Measurements from ENCODE around the gene EPC1.
A peak's percentile ranks its signal among the peaks of the same experiment; 100 is the strongest.
"Not testable (repeated sequence)": the region's sequence is repeated elsewhere in the genome, so short reads cannot be mapped to it uniquely, and the experiment has no call there.

EPC1 gene

DNA sequence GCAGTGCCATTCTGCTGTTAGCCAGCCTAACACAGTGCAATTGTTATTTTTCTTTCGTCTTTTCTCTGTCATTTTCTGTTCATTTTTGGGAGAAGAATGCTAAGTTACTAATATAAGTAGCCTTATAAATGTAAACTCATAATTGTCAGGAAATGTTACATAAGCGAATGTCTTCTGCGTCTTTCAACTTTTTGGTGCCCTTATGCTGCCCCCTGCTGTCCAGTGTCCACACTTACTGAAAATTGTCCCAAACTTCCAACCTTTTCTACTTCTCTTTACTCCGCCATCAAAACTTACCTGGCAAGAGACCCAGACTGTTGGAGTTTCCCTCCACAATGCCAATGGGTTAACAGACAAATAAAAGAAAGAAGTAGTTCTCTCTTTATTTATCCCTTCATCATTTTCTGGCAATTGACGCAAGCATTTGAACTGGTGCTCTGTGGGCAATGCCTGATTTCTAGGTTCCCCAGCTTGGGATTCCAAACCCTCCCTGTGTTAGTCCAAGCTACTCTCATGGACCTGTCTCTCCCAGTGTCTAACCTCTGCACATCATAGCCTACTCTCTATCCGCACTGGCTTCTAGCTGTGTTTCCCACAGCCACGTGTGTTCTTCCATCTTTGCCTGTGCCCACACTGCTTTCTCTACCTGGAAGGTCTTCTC, 21.0 kb upstream of the EPC1 start:
- Histone ChIP-seq H3K4me3 (ENCODE audit: low read depth in 1 of 2, low read length in 1 of 2) (no peak overlapping the region), H3K4me1 (ENCODE audit: control insufficient read depth in 1 of 2, insufficient read depth in 1 of 2, low read depth in 1 of 2, low read length in 1 of 2) (peaks cover 5 to 15% of the 10 kb centered on the region in 2 experiments), H3K36me3 (no peaks in the 10 kb centered on the region), H3K27ac (no peak overlapping the region), H3K9me3 (no peaks in the 10 kb centered on the region), H3K27me3 (no peaks in the 10 kb centered on the region)
- TF ChIP-seq, protein P1, sequence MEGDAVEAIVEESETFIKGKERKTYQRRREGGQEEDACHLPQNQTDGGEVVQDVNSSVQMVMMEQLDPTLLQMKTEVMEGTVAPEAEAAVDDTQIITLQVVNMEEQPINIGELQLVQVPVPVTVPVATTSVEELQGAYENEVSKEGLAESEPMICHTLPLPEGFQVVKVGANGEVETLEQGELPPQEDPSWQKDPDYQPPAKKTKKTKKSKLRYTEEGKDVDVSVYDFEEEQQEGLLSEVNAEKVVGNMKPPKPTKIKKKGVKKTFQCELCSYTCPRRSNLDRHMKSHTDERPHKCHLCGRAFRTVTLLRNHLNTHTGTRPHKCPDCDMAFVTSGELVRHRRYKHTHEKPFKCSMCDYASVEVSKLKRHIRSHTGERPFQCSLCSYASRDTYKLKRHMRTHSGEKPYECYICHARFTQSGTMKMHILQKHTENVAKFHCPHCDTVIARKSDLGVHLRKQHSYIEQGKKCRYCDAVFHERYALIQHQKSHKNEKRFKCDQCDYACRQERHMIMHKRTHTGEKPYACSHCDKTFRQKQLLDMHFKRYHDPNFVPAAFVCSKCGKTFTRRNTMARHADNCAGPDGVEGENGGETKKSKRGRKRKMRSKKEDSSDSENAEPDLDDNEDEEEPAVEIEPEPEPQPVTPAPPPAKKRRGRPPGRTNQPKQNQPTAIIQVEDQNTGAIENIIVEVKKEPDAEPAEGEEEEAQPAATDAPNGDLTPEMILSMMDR (IDR thresholded peaks at IDR 0.05): peak; percentile 80

DNA sequence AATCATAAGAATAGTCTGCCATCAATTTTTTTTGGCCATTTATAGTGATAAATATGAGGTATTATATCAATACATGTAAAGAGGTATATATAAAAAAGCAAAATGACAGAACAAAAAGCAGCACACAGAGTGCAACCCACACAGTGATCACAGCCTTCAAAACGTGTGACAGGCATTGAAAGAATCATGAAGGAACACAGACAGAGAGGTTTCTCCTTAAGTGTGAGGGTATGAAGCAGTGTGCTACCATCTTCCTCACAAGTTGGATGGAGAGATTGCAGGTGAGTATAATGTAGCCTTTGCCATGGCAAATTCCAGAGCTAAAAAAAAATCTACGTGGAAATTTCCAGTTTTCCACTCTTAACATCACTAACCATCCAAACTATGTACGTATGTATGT, 19.6 kb upstream of the EPC1 start:
- H3K4me1 ChIP-seq (ENCODE audit: control insufficient read depth in 1 of 2, insufficient read depth in 1 of 2, low read depth in 1 of 2, low read length in 1 of 2): peaks cover 5 to 15% of the 10 kb centered on the region in 2 experiments
- H3K9me3 ChIP-seq: no peaks in the 10 kb centered on the region
- H3K27ac ChIP-seq: peak overlapping the region; percentile 3
- TF ChIP-seq, protein P1 (IDR thresholded peaks at IDR 0.05): no peak
- no peak overlapping the region for H3K4me3 ChIP-seq (ENCODE audit: low read depth in 1 of 2, low read length in 1 of 2)
- H3K27me3 ChIP-seq: no peaks in the 10 kb centered on the region
- H3K36me3 ChIP-seq: no peaks in the 10 kb centered on the region

DNA sequence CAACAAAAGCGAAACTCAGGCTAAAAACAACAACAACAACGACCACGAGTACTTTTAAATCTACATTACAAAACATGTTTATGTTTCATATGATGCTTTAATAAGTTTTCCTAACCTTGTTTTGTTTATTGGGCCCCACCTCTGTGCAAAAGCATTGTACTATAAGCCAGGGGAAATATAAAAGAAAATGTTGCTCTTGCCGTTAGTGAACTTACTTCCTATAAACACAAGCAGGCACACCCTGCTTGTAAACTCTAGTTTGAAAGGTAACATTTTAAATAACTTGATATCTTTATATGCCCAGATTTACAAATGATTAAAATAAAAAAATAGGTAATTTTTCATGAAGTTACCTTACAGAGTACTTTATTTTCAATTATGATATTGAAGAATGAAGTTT, 19.2 kb upstream of the EPC1 start:
- Histone ChIP-seq H3K36me3 (no peaks in the 10 kb centered on the region), H3K4me3 (ENCODE audit: low read depth in 1 of 2, low read length in 1 of 2) (no peak overlapping the region), H3K27me3 (no peaks in the 10 kb centered on the region), H3K4me1 (ENCODE audit: control insufficient read depth in 1 of 2, insufficient read depth in 1 of 2, low read depth in 1 of 2, low read length in 1 of 2) (peaks cover 5 to 15% of the 10 kb centered on the region in 2 experiments), H3K9me3 (no peaks in the 10 kb centered on the region), H3K27ac (no peak overlapping the region)
- TF ChIP-seq, protein P1 (IDR thresholded peaks at IDR 0.05): no peak

DNA sequence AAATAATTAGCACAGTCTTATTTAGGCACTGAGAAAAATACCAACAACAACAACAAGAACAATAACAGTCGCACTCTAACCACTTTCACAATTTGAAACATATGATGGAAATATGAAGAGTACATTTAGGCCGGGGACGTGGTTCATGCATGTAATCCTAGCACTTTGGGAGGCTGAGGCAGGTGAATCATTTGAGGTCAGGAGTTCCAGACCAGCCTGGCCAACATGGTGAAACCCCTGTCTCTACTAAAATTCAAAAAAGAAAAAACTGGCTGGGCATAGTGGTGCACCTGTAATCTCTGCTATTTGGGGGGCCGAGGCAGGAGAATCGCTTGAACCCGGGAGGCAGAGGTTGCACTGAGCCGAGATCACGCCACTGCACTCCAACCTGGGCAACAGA, 18.4 kb upstream of the EPC1 start:
- not testable (repeated sequence) for H3K9me3 ChIP-seq; H3K36me3 ChIP-seq; H3K27ac ChIP-seq; H3K27me3 ChIP-seq; H3K4me3 ChIP-seq (ENCODE audit: low read depth in 1 of 2, low read length in 1 of 2)
- H3K4me1 ChIP-seq (ENCODE audit: control insufficient read depth in 1 of 2, insufficient read depth in 1 of 2, low read depth in 1 of 2, low read length in 1 of 2): peaks cover 5 to 15% of the 10 kb centered on the region in 2 experiments

DNA sequence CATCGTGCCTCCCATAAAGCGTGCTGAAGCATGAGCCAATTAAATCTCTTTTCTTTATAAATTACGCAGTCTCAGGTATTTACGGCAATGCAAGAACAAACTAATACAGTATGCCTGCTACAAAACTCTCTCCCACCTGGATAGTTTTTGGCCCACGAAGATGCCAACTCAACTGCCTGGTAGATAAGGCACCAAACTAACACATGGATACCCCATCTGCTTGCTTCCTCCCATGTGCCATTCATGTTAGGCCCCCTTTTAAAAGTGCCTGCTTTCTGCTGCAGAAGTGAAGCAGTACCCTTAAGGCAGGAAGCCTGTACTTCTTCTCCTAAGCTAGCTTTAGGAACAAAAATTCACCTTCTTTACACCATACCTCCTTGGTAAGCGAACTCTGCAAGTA, 15.6 kb upstream of the EPC1 start:
- no peak overlapping the region for H3K4me3 ChIP-seq (ENCODE audit: low read depth in 1 of 2, low read length in 1 of 2)
- H3K27me3 ChIP-seq: no peaks in the 10 kb centered on the region
- H3K4me1 ChIP-seq (ENCODE audit: control insufficient read depth in 1 of 2, insufficient read depth in 1 of 2, low read depth in 1 of 2, low read length in 1 of 2): peaks cover 2 to 11% of the 10 kb centered on the region in 2 experiments
- TF ChIP-seq, protein P1 (IDR thresholded peaks at IDR 0.05): no peak
- H3K27ac ChIP-seq: no peak overlapping the region
- H3K9me3 ChIP-seq: no peaks in the 10 kb centered on the region
- H3K36me3 ChIP-seq: no peaks in the 10 kb centered on the region

DNA sequence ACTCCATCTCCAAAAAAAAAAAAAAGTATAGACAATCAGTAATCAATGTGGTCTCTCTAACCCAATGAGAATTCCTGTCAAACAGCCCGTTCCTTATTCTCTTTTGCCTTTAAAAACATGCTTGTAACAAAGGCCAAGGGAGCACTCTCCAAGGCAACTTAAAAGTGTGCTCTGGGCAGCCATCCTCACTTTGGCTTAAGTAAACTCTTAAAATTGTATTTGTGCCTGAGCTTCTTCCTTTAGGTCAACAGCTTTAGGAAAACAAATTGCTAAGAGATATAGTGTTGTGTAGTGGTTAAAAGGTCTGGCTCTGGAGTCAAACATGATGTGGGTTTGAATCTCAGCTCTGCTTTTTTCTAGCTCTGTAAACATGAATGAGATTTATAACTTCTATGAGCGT, 13.9 kb upstream of the EPC1 start:
- Histone ChIP-seq H3K36me3 (no peaks in the 10 kb centered on the region), H3K4me3 (ENCODE audit: low read depth in 1 of 2, low read length in 1 of 2) (no peak overlapping the region), H3K27me3 (no peaks in the 10 kb centered on the region), H3K9me3 (no peaks in the 10 kb centered on the region), H3K27ac (no peak overlapping the region), H3K4me1 (ENCODE audit: control insufficient read depth in 1 of 2, insufficient read depth in 1 of 2, low read depth in 1 of 2, low read length in 1 of 2) (peaks cover under 1 to 3% of the 10 kb centered on the region in 2 experiments)
- TF ChIP-seq, protein P1 (IDR thresholded peaks at IDR 0.05): no peak
